K562 (cell line): ENCODE data around the gene PPP6R3.

Source experiments
- CTCF ChIP-seq, 3 experiments: IDR thresholded peaks in 2 of 3; conservative IDR thresholded peaks in 1 of 3; 2 replicates each; pipeline ENCODE4 v1.5.1; 2011 to 2012; ENCODE audit warnings: low read length in 3 of 3, mild to moderate bottlenecking in 3 of 3, control low read depth in 2 of 3, improper control_type of control experiment in 1 of 3, inconsistent platforms in 1 of 3, low read depth in 1 of 3, mixed read lengths in 1 of 3, moderate library complexity in 1 of 3; ENCODE audit not compliant: insufficient read depth in 2 of 3
- DPF2 ChIP-seq: fragments of 450-650 bp; IDR thresholded peaks from 2 replicates; pipeline ENCODE4 v1.6.1; 2016
- POU5F1 ChIP-seq: fragments of 150-350 bp; IDR thresholded peaks from 2 replicates; pipeline ENCODE4 v1.6.1; 2014; ENCODE audit warnings: borderline replicate concordance, low read length, low read depth, mild to moderate bottlenecking; ENCODE audit not compliant: partially characterized antibody
- TAF1 ChIP-seq: IDR thresholded peaks from 2 replicates; pipeline ENCODE4 v1.6.1; 2011; ENCODE audit warnings: mild to moderate bottlenecking, low read length, moderate library complexity; ENCODE audit not compliant: insufficient read depth, control insufficient read depth, severe bottlenecking; ENCODE audit errors: extremely low read depth
- ZNF232 ChIP-seq: sonication (generic); formaldehyde crosslinking; IDR thresholded peaks from 2 replicates; pipeline ENCODE4 v1.8.0; 2022; ENCODE audit warnings: mild to moderate bottlenecking, missing genetic modification reagents
- TF ChIP-seq, protein P1 (sequence below): fragments of 250-450 bp; sonication (Bioruptor Pico); IDR thresholded peaks from 2 replicates; pipeline ENCODE4 v1.4.0; 2020; ENCODE audit warnings: borderline replicate concordance

- no peak for TF ChIP-seq DPF2
- TF ChIP-seq CTCF (IDR thresholded peaks at IDR 0.05 in 2 of 3, conservative IDR thresholded peaks at IDR 0.05 in 1 of 3; ENCODE audit: insufficient read depth in 2 of 3, low read depth in 1 of 3, low read length in 3 of 3): no peak
- no peak for TF ChIP-seq POU5F1
- no peak for TF ChIP-seq ZNF232 (CRISPR knock-in tag)
- TF ChIP-seq, protein P1, sequence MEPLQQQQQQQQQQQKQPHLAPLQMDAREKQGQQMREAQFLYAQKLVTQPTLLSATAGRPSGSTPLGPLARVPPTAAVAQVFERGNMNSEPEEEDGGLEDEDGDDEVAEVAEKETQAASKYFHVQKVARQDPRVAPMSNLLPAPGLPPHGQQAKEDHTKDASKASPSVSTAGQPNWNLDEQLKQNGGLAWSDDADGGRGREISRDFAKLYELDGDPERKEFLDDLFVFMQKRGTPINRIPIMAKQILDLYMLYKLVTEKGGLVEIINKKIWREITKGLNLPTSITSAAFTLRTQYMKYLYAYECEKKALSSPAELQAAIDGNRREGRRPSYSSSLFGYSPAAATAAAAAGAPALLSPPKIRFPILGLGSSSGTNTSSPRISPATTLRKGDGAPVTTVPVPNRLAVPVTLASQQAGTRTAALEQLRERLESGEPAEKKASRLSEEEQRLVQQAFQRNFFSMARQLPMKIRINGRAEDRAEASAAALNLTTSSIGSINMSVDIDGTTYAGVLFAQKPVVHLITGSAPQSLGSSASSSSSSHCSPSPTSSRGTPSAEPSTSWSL (CRISPR knock-in tag): no peak
- TF ChIP-seq TAF1: no peak
Measured at GRCh38 chr11:68570691-68571090, 110.1 kb downstream of the PPP6R3 start.
